ENCODE data around the gene BMPR1B.

BMPR1B gene

DNA sequence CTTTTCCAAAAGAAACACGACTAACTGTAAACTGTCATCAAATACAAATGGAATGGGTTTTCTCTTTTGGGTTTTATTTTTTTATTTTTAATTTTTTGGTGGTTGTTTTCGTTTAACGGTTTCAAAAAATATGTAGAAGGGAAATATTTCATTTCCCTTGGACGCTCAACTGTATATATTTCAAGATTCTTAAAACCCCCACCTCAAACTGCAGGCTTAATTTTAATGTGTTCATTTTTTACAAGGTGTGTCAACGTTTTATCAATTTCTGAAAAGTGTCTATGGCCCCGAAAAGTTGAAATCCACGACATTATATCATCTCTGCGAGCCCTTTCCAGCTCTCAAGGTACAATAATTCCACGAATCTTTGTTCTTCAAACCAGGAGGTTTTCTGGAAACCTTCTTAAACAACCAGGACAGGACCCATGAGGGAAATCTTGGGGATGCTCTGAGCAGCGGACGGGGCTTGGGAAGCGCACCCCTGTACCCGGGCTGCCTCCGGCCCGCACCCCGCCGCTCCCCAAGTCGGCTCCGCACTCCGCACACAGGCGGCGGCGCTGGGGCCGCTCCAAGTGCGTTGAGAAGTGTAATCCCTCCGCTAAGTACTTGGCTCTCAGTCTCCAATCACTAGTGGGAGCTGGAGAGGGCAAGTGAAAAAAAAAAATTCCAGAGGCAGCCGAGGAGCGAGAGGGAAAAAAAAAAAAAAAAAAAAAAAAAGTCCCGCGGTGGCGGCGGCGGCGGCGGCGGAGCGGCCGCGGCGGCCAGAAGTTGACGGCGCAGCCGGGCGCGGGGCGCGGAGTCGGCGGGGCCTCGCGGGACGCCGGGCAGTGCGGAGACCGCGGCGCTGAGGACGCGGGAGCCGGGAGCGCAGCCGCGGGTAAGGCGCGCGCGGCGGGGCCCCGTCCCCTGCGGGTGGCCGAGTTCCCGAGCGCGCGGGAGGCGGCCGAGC is at the start of gene BMPR1B:
Gene BMPR1B, plus strand, starts transcription at position 764 of the 949 bp plus-strand sequence. CDS start 346,470 bp downstream, outside the sequence.
- Histone ChIP-seq H3K9me3 (ENCODE audit: low read length) (no peaks in the 10 kb centered on the region), H3K27me3 (ENCODE audit: control insufficient read depth in 1 of 2, insufficient read depth in 2 of 2, low read length in 2 of 2) (peaks cover 21 to 26% of the 10 kb centered on the region in 2 donors), H3K4me1 (ENCODE audit: insufficient read depth, low read length) (no peaks in the 10 kb centered on the region), H3K27ac (ENCODE audit: low read depth, low read length) (peak within 1 kb of the TSS; percentile 45), H3K9ac (ENCODE audit: low read length) (no peak within 1 kb of the TSS), H3K4me3 (ENCODE audit: low read depth in 1 of 2, low read length in 2 of 2) (peak within 1 kb of the TSS; percentile 41 to 52), H3K36me3 (ENCODE audit: insufficient read depth, low read length) (no peaks in the 10 kb centered on the region)

DNA sequence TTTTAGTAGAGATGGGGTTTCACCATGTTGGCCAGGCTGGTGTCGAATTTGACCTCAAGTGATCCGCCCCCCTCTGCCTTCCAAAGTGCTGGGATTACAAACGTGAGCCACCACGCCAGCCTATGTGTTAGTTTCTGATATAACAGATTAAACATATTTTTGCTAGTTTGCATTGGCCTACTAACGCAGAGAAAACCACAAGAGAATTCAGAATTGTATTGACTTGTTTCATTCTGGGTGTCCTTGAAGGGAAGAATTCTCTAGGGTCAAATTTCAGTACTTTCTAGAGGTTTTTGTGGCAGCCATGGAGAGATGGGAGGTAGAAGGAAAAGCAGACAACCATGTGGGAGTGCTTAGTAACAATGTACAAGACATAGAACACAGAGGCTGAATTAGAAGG is 46.1 kb upstream of the BMPR1B start:
- H3K9ac ChIP-seq (ENCODE audit: low read length) = no peak overlapping the region
- H3K9me3 ChIP-seq (ENCODE audit: low read length) = no peaks in the 10 kb centered on the region
- no peaks in the 10 kb centered on the region for H3K27me3 ChIP-seq (ENCODE audit: control insufficient read depth in 1 of 2, insufficient read depth in 2 of 2, low read length in 2 of 2)
- H3K4me1 ChIP-seq (ENCODE audit: insufficient read depth, low read length) = no peaks in the 10 kb centered on the region
- H3K27ac ChIP-seq (ENCODE audit: low read depth, low read length) = no peak overlapping the region
- H3K4me3 ChIP-seq (ENCODE audit: low read depth in 1 of 2, low read length in 2 of 2) = no peak overlapping the region
- no peaks in the 10 kb centered on the region for H3K36me3 ChIP-seq (ENCODE audit: insufficient read depth, low read length)

- Histone ChIP-seq H3K4me3 (ENCODE audit: low read depth in 1 of 2, low read length in 2 of 2) (no peak overlapping the region), H3K4me1 (ENCODE audit: insufficient read depth, low read length) (no peaks in the 10 kb centered on the region), H3K9me3 (ENCODE audit: low read length) (no peaks in the 10 kb centered on the region), H3K36me3 (ENCODE audit: insufficient read depth, low read length) (no peaks in the 10 kb centered on the region), H3K9ac (ENCODE audit: low read length) (no peak overlapping the region), H3K27me3 (ENCODE audit: control insufficient read depth in 1 of 2, insufficient read depth in 2 of 2, low read length in 2 of 2) (no peaks in the 10 kb centered on the region), H3K27ac (ENCODE audit: low read depth, low read length) (no peak overlapping the region)
These were observed 43.2 kb upstream of the BMPR1B start for GRCh38 chr4:94714365-94715160.

DNA sequence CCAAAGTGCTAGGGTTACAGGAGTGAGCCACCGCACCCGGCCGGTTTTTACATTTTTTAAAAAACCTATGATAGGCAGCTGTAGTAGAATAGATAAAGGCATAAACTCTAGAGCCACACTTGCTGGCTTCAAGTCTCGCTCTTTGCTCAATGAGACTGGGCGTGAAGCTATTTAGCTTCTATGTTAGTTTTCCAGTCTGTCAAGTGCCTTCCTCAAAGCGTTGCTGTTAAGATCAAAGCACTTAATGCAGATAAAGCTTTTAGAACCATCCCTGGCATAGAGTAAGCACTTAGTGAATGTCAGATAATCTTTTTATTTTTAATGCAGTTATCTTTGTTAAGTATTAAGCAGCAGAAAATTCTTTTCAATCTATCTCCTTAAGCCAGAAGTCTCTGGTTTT is 42.0 kb upstream of the BMPR1B start:
- H3K27ac ChIP-seq (ENCODE audit: low read depth, low read length) = no peak overlapping the region
- H3K4me1 ChIP-seq (ENCODE audit: insufficient read depth, low read length) = no peaks in the 10 kb centered on the region
- no peaks in the 10 kb centered on the region for H3K27me3 ChIP-seq (ENCODE audit: control insufficient read depth in 1 of 2, insufficient read depth in 2 of 2, low read length in 2 of 2)
- H3K9me3 ChIP-seq (ENCODE audit: low read length) = no peaks in the 10 kb centered on the region
- H3K9ac ChIP-seq (ENCODE audit: low read length) = no peak overlapping the region
- no peaks in the 10 kb centered on the region for H3K36me3 ChIP-seq (ENCODE audit: insufficient read depth, low read length)
- no peak overlapping the region for H3K4me3 ChIP-seq (ENCODE audit: low read depth in 1 of 2, low read length in 2 of 2)

- H3K4me3 ChIP-seq (ENCODE audit: low read depth in 1 of 2, low read length in 2 of 2) = no peak overlapping the region
- H3K9ac ChIP-seq (ENCODE audit: low read length) = no peak overlapping the region
- no peaks in the 10 kb centered on the region for H3K36me3 ChIP-seq (ENCODE audit: insufficient read depth, low read length)
- no peaks in the 10 kb centered on the region for H3K27me3 ChIP-seq (ENCODE audit: control insufficient read depth in 1 of 2, insufficient read depth in 2 of 2, low read length in 2 of 2)
- H3K9me3 ChIP-seq (ENCODE audit: low read length) = no peaks in the 10 kb centered on the region
- H3K27ac ChIP-seq (ENCODE audit: low read depth, low read length) = no peak overlapping the region
- H3K4me1 ChIP-seq (ENCODE audit: insufficient read depth, low read length) = no peaks in the 10 kb centered on the region
These were observed 36.4 kb upstream of the BMPR1B start for GRCh38 chr4:94721310-94721709.

GRCh38 chr4:94722270-94722669 is 35.5 kb upstream of the BMPR1B start:
- H3K27ac ChIP-seq (ENCODE audit: low read depth, low read length) = no peak overlapping the region
- H3K27me3 ChIP-seq (ENCODE audit: control insufficient read depth in 1 of 2, insufficient read depth in 2 of 2, low read length in 2 of 2) = no peaks in the 10 kb centered on the region
- no peak overlapping the region for H3K4me3 ChIP-seq (ENCODE audit: low read depth in 1 of 2, low read length in 2 of 2)
- H3K9me3 ChIP-seq (ENCODE audit: low read length) = no peaks in the 10 kb centered on the region
- H3K9ac ChIP-seq (ENCODE audit: low read length) = no peak overlapping the region
- no peaks in the 10 kb centered on the region for H3K4me1 ChIP-seq (ENCODE audit: insufficient read depth, low read length)
- no peaks in the 10 kb centered on the region for H3K36me3 ChIP-seq (ENCODE audit: insufficient read depth, low read length)

DNA sequence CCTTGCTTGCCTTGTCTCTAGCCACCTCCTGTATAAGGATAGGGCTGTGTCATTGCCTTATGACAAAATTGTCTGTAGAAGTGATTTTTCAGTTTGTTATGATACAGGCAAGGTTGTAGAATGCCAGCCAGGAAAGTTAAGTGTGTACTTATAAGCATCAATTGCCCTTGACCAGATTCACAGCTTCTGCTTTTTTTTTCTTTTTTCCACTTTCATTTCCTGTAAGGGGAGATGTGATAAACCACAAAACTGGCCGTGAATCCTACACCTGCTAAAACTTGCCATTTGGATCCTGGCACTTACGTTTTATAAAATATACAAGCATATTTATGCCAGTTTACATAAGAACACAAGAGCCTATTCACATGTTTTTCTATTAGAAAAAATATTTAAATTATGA is 35.0 kb upstream of the BMPR1B start:
- H3K36me3 ChIP-seq (ENCODE audit: insufficient read depth, low read length) = no peaks in the 10 kb centered on the region
- no peak overlapping the region for H3K27ac ChIP-seq (ENCODE audit: low read depth, low read length)
- H3K4me1 ChIP-seq (ENCODE audit: insufficient read depth, low read length) = no peaks in the 10 kb centered on the region
- H3K4me3 ChIP-seq (ENCODE audit: low read depth in 1 of 2, low read length in 2 of 2) = no peak overlapping the region
- no peaks in the 10 kb centered on the region for H3K9me3 ChIP-seq (ENCODE audit: low read length)
- no peak overlapping the region for H3K9ac ChIP-seq (ENCODE audit: low read length)
- H3K27me3 ChIP-seq (ENCODE audit: control insufficient read depth in 1 of 2, insufficient read depth in 2 of 2, low read length in 2 of 2) = no peaks in the 10 kb centered on the region

DNA sequence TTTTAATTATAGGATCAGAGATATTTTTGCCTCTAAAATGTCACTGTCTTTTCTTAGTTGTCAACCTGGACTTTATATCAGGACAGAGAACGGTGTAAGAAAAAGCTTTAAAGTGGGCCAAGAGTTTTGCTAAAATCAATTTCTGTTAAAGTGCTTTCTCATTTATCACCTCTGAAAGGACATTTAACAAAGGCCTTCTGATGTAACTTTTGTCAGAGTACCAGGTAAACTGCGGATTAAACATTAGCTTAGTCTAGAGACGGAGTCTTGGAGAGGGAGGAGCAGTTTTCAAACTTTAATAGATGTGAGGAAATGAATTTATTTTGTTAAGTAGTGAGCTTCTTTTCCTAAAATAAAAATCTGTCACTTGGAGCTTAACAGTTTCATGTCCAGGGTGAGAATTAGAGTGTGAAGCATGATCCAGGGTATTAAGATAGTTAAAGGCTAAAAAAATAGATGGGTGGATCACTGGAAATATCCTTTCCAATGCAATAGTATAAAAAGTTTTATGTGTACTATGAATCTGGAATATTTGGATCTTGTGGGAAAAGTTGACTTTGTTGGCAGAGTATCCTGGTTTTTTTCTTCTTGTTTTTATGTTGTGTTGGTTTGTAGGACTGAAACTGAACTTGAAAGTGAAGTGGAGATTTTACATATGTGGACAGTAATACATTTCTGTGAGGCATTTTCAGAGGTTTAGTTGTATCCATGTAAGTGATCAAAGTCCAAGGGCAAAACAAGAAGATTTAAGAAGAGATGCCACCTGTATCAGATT is 33.6 kb upstream of the BMPR1B start:
- no peaks in the 10 kb centered on the region for H3K36me3 ChIP-seq (ENCODE audit: insufficient read depth, low read length)
- no peaks in the 10 kb centered on the region for H3K4me1 ChIP-seq (ENCODE audit: insufficient read depth, low read length)
- H3K4me3 ChIP-seq (ENCODE audit: low read depth in 1 of 2, low read length in 2 of 2) = no peak overlapping the region
- H3K27ac ChIP-seq (ENCODE audit: low read depth, low read length) = no peak overlapping the region
- no peaks in the 10 kb centered on the region for H3K27me3 ChIP-seq (ENCODE audit: control insufficient read depth in 1 of 2, insufficient read depth in 2 of 2, low read length in 2 of 2)
- no peaks in the 10 kb centered on the region for H3K9me3 ChIP-seq (ENCODE audit: low read length)
- no peak overlapping the region for H3K9ac ChIP-seq (ENCODE audit: low read length)

DNA sequence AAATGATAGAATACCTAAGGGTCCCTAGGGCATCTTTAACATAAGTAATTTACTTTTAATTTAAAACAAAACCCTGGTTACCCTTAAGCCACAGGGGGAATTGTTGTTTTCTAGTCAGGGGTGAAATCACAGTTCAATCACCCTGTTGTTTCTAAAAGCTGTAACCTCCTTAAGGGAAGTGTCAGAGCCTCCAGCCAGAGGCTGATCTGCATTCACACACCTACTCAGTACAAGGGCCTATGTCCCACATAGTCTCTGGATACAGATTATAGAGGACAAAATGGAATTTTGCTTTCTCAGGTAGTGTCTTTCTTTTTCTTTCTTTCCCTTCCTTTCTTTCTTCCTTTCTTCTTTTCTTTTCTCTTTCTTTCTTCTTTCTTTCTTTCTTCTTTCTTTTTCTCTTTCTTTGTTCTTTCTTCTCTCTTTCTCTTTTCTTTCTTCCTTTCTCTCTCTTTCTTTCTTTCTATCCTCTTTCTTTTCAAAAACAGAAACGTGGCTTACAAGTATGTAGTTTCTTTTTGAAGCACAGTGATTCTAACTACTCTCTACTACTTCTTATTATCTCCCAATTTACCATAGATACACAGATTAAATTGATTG is 31.1 kb upstream of the BMPR1B start:
- H3K9me3 ChIP-seq (ENCODE audit: low read length) = no peaks in the 10 kb centered on the region
- H3K4me3 ChIP-seq (ENCODE audit: low read depth in 1 of 2, low read length in 2 of 2) = no peak overlapping the region
- no peak overlapping the region for H3K9ac ChIP-seq (ENCODE audit: low read length)
- no peaks in the 10 kb centered on the region for H3K36me3 ChIP-seq (ENCODE audit: insufficient read depth, low read length)
- H3K4me1 ChIP-seq (ENCODE audit: insufficient read depth, low read length) = no peaks in the 10 kb centered on the region
- no peaks in the 10 kb centered on the region for H3K27me3 ChIP-seq (ENCODE audit: control insufficient read depth in 1 of 2, insufficient read depth in 2 of 2, low read length in 2 of 2)
- H3K27ac ChIP-seq (ENCODE audit: low read depth, low read length) = no peak overlapping the region

GRCh38 chr4:94728056-94728766 is 29.5 kb upstream of the BMPR1B start:
- H3K4me3 ChIP-seq (ENCODE audit: low read depth in 1 of 2, low read length in 2 of 2) = no peak overlapping the region
- H3K36me3 ChIP-seq (ENCODE audit: insufficient read depth, low read length) = no peaks in the 10 kb centered on the region
- H3K27me3 ChIP-seq (ENCODE audit: control insufficient read depth in 1 of 2, insufficient read depth in 2 of 2, low read length in 2 of 2) = no peaks in the 10 kb centered on the region
- H3K27ac ChIP-seq (ENCODE audit: low read depth, low read length) = no peak overlapping the region
- H3K4me1 ChIP-seq (ENCODE audit: insufficient read depth, low read length) = no peaks in the 10 kb centered on the region
- no peak overlapping the region for H3K9ac ChIP-seq (ENCODE audit: low read length)
- no peaks in the 10 kb centered on the region for H3K9me3 ChIP-seq (ENCODE audit: low read length)
